GM06990 (cell line): ENCODE data around the gene ASPHD1.

Experiments
- DNase-seq: peaks from one replicate; pipeline ENCODE4 v3.0.0-alpha.2; 2011; ENCODE audit not compliant: insufficient read length; ENCODE audit errors: extremely low read depth
- H3K27me3 ChIP-seq: replicated peaks from 2 replicates; pipeline ENCODE4 v1.6.0; 2011; ENCODE audit warnings: low read length; ENCODE audit not compliant: control insufficient read depth, insufficient read depth
- H3K36me3 ChIP-seq: 2 replicates; pipeline ENCODE4 v1.5.1; 2011; ENCODE audit warnings: low read length; ENCODE audit not compliant: control insufficient read depth, insufficient read depth
- H3K4me3 ChIP-seq: replicated peaks from 2 replicates; pipeline ENCODE4 v1.5.1; 2011; ENCODE audit warnings: low read depth, mild to moderate bottlenecking, control low read depth, low read length
- TF ChIP-seq, protein P1 (sequence below): IDR thresholded peaks from 2 replicates; pipeline ENCODE4 v1.5.1; 2011; ENCODE audit warnings: low read length, control low read depth, mild to moderate bottlenecking, inconsistent platforms; ENCODE audit not compliant: insufficient read depth, poor library complexity, severe bottlenecking

Gene ASPHD1, protein sequence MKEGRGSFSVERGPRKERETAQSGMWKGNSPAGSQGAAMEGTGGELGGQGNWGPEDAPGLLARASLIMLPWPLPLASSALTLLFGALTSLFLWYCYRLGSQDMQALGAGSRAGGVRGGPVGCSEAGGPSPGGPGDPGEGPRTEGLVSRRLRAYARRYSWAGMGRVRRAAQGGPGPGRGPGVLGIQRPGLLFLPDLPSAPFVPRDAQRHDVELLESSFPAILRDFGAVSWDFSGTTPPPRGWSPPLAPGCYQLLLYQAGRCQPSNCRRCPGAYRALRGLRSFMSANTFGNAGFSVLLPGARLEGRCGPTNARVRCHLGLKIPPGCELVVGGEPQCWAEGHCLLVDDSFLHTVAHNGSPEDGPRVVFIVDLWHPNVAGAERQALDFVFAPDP

DNA sequence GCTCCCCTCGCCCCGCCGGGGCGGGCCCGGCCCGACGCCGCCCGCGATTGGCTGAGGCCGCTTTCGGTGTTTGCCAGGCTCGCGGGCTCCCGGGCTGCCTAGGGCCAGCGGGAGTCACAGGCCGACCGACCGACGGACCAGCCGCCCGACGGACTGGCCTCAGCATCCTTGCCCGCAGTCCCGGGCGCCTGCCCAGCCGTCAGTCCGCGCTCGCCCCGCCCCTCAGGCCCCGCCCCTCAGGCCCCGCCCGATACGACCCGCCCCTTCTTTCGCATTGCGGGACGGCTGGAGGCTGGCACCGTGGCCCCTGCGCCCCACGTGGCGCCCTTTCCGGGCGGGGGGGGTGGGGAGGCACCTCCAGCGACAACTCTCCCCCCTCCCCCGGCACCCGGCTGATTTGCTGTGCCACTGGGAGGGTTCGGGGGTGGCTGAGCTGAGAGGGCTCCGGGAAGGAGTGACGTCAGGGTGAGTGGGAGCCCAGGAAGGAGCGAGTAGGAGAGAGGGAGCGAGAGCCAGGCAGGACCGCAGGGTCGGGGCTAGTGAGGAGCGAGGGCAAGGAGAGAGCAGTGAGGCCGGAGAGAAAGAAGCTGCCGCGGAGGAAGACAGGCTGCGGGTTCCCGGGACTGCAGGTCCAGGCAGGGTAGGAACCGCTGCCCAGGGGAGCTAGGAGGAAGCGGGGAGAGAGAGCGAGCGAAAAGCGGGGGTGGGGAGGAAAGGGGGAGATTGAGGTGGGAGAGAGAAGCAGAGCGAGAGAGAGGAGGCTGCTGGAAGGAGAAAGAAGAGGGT lies at the start of gene ASPHD1:
TSS of gene ASPHD1 (plus strand) at position 387 of the 786 bp plus-strand sequence. CDS start 484 bp downstream, outside the sequence.
- DNase-seq, result peak; percentile 66
- TF ChIP-seq, protein P1, sequence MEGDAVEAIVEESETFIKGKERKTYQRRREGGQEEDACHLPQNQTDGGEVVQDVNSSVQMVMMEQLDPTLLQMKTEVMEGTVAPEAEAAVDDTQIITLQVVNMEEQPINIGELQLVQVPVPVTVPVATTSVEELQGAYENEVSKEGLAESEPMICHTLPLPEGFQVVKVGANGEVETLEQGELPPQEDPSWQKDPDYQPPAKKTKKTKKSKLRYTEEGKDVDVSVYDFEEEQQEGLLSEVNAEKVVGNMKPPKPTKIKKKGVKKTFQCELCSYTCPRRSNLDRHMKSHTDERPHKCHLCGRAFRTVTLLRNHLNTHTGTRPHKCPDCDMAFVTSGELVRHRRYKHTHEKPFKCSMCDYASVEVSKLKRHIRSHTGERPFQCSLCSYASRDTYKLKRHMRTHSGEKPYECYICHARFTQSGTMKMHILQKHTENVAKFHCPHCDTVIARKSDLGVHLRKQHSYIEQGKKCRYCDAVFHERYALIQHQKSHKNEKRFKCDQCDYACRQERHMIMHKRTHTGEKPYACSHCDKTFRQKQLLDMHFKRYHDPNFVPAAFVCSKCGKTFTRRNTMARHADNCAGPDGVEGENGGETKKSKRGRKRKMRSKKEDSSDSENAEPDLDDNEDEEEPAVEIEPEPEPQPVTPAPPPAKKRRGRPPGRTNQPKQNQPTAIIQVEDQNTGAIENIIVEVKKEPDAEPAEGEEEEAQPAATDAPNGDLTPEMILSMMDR, result no peak
- peaks cover under 1% of the 10 kb centered on the region for H3K27me3 ChIP-seq
- H3K36me3 ChIP-seq, result no peaks in the 10 kb centered on the region
- H3K4me3 ChIP-seq, result peak within 1 kb of the TSS; percentile 62

DNA sequence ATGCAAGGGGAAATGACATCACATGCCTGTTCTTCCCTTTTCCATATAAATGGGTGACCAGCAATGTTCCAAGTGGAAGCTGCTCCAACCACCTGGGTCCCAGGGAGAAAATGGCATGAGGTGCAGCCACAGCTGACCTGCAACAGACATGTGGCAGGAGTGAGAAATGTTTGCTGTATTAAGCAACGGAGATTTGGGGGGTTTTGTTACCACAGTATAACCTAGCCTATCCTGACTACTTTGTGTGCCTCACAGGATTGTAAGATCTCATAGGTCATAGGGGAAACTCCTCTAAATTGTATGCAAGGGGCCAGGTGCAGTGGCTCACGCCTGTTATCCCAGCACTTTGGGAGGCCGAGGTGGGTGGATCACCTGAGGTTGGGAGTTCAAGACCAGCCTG lies 49.3 kb upstream of the ASPHD1 start:
- Histone ChIP-seq H3K4me3 (no peak overlapping the region), H3K36me3 (peaks cover 10% of the 10 kb centered on the region), H3K27me3 (no peaks in the 10 kb centered on the region)
- TF ChIP-seq, protein P1, result no peak
- DNase-seq, result no peak

DNA sequence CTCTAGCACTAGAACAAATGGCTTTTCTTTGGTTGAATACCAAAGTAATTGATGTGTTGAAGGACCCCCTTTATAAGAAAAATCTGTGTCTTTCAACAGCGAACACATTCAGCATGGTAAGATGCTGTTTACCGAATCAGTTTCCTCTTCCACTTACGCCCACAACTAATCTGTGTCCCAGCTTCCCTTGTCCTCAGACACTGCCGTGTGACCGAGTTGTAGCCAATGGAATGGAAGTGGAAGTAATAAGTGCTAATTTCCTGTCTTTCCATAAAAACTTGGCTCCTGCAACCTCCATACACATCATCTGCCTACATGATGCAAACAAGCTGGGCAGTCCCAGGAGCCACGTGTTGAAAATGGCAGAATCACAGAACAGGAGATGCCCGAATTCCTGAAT lies 47.6 kb upstream of the ASPHD1 start:
- TF ChIP-seq, protein P1, result no peak
- no peaks in the 10 kb centered on the region for H3K27me3 ChIP-seq
- peaks cover under 1% of the 10 kb centered on the region for H3K36me3 ChIP-seq
- no peak for DNase-seq
- no peak overlapping the region for H3K4me3 ChIP-seq

DNA sequence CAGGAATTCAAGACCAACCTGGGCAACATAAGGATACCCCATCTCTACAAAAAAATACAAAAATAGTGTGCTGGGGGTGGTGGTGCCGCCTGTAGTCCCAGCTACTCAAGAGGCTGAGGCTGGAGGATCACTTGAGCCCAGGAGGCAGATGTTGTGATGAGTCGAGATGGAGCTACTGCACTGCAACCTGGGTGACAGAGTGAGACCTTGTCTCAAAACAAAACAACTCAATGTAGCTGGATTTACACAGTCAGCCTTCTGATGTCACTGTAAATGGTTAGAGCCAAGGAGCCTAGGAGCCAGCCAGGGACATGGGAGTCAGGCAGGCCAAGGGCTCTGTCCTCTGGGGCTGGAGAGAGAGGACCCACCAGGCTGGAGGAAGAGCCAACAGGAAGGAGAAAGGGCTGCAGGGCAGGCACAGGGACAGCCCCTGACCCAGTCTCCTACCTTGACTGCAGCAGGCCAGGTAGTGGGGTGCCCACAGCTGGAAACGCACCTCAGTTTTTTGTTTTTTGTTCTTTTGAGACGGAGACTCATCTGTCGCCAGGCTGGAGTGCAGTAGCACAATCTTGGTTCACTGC lies 45.7 kb upstream of the ASPHD1 start:
- Histone ChIP-seq H3K4me3 (no peak overlapping the region), H3K36me3 (peaks cover 6% of the 10 kb centered on the region), H3K27me3 (no peaks in the 10 kb centered on the region)
- TF ChIP-seq, protein P1, result no peak
- no peak for DNase-seq

DNA sequence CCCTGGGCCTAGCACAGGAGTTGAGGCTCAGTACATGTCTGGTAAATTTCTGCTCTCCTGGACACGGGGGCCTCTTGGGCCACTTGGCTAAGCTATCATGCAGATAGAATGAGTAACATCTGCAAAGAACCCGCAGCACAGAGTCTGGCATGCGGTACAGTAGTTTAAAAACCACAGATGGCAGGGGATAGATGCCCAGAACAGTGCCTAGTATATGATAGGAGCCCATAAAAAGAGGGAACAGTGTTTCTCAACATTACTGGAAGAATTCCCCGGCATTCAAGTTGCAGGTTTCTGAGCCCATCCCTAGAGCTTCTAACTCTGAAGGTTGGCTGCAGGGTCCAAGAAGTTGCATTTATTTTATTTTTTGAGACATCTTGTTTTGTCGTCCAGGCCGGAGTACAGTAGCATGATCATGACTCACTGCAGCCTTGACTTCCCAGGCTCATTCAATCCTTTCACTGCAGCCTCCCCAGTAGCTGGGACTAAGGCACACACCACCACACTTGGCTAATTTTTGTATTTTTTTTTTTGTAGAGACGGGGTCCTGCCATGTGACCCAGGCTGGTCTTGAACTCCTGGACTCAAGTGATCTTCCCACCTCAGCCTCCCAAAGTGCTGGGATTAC lies 43.0 kb upstream of the ASPHD1 start:
- H3K36me3 ChIP-seq, result peaks cover 8% of the 10 kb centered on the region
- DNase-seq, result no peak
- no peaks in the 10 kb centered on the region for H3K27me3 ChIP-seq
- TF ChIP-seq, protein P1, result no peak
- H3K4me3 ChIP-seq, result no peak overlapping the region
